ENCODE measurements around the gene FAM20B. TPM values are rescaled to one million over a fixed set of nuclear protein-coding genes. Genes with fewer than 3 reads are reported as not detected.

The FAM20B gene, protein sequence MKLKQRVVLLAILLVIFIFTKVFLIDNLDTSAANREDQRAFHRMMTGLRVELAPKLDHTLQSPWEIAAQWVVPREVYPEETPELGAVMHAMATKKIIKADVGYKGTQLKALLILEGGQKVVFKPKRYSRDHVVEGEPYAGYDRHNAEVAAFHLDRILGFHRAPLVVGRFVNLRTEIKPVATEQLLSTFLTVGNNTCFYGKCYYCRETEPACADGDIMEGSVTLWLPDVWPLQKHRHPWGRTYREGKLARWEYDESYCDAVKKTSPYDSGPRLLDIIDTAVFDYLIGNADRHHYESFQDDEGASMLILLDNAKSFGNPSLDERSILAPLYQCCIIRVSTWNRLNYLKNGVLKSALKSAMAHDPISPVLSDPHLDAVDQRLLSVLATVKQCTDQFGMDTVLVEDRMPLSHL
- total RNA-seq (2022; extraction: Qiagen RNA extraction; ENCODE audit: low read depth): 15.9 to 22.7 TPM (median 19.7 TPM) in 5 replicates

DNA sequence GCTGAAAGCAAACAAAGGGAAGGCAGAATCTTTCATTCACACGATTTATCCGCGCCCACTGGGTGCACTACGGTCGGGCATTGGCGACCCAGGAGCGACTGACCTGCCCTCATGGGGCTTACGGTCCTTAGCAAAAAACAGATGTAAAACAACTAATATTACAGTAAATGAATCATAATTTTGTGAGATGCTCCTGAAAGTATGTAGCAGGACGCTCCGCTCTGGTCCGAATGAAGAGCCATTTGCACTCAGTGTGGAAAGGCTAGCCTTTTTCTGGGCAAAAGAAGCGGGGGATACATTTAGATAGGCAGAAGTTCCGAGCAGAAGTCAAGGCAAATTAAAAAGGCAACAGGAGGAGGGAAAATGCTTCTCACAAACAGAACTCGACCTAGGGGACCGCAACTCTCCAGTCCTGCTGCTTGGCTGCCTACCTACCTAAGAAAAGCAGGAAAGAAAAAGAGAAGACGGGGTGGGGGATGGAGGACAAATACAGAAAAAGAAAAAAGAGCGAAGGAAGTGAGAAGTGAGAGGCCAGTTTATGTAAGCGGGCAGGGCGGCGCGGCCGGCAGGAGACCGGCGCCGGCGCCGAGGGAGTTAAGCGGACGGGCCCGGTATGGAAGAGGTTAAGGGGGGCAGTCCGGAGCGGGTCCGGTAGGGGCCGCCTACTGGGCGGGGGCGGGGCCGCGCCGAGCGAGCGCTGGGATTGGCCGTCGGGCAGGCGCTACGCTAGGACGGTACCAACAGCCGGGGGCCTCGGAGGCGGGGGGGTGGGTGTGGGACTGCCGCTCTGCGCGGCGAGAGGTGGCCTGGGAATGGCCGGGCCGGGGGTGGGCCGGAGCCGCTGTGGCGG is at the start of gene FAM20B:
Gene FAM20B, plus strand, starts transcription at position 770 of the 850 bp plus-strand sequence. CDS start 17,954 bp downstream, outside the sequence.

GRCh38 chr1:179081687-179082332 is 56.1 kb downstream of the FAM20B start, which contains the start of gene TOR3A:
Gene TOR3A (plus strand): TSS chr1:179082070. CDS start chr1:179082129, 59 bp downstream.

Other genes with a start within 250 kb of the FAM20B start
- gene ANGPTL1, start 154.8 kb upstream of the FAM20B start, total RNA-seq (2022; extraction: Qiagen RNA extraction; ENCODE audit: low read depth): not detected in 5 replicates
- 40.3 to 45.8 TPM (median 43.2 TPM) in 5 replicates for gene TOR3A, start 56.2 kb downstream of the FAM20B start, total RNA-seq (2022; extraction: Qiagen RNA extraction; ENCODE audit: low read depth)
- gene ABL2, start 203.8 kb downstream of the FAM20B start, total RNA-seq (2022; extraction: Qiagen RNA extraction; ENCODE audit: low read depth): 15.0 to 22.0 TPM (median 18.3 TPM) in 5 replicates

Data from A549 treated with GW870086 at 1 μM for 4 hours (cell line).